Measurements from ENCODE around the gene CIDEC.
A peak's percentile ranks its signal among the peaks of the same experiment; 100 is the strongest.

DNA sequence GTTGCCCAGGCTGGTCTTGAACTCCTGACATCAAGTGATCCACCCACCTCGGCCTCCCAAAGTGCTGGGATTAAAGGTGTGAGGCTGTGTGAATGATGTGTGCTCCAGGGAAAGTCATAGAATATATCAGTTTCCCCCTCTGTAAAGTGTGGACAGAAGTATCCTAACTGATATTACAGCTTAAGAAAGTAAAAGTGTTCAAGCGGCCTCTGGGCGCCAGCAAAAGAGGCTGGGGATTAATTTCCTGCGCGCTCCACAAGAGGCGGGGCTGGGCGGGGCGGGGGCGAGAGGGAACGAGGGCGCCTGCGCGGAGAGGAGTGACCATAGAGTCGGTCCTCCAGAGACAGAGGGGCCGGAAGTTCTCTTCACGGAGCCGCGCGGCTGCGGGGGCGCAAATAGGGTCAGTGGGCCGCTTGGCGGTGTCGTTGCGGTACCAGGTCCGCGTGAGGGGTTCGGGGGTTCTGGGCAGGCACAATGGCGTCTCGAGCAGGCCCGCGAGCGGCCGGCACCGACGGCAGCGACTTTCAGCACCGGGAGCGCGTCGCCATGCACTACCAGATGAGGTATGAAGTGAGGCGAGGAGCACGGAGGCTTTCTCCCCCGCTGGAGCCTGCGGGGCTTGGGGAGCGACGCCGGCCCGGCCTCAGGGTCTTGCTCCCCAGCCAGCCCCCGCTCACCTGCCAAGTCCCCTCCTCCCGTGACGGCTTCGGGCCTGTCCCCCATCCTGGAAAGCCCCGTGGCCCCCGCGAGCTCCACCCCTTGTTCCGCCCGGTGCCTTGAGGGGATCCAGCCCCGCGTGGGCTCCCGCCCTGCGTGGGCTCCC lies 10.4 kb upstream of the CIDEC start, which contains the start of gene JAGN1:
- no peak for TF ChIP-seq CTCF (IDR thresholded peaks at IDR 0.05)
- TF ChIP-seq POLR2AphosphoS5 (IDR thresholded peaks at IDR 0.05; ENCODE audit: low read depth, low read length), result peak; percentile 81
